ENCODE measurements around the gene CCT6B.

DNA sequence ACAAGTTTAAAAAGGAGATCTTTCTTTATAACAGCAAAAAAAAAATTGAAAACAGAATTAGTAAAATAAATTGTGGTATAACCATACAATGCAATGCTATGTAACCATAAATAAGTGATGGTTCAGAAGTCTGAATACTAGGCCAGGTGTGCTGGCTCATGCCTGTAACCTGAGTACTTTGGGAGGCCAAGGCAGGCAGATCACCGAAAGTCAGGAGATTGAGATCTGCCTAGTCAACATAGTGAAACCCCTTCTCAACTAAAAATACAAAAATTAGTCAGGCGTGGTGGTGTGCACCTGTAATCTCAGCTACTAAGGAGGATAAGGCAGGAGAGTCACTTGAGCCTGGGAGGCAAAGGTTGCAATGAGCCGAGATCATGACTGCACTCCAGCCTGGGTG lies 34.6 kb downstream of the CCT6B start:
- TF ChIP-seq, protein P1, sequence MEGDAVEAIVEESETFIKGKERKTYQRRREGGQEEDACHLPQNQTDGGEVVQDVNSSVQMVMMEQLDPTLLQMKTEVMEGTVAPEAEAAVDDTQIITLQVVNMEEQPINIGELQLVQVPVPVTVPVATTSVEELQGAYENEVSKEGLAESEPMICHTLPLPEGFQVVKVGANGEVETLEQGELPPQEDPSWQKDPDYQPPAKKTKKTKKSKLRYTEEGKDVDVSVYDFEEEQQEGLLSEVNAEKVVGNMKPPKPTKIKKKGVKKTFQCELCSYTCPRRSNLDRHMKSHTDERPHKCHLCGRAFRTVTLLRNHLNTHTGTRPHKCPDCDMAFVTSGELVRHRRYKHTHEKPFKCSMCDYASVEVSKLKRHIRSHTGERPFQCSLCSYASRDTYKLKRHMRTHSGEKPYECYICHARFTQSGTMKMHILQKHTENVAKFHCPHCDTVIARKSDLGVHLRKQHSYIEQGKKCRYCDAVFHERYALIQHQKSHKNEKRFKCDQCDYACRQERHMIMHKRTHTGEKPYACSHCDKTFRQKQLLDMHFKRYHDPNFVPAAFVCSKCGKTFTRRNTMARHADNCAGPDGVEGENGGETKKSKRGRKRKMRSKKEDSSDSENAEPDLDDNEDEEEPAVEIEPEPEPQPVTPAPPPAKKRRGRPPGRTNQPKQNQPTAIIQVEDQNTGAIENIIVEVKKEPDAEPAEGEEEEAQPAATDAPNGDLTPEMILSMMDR (IDR thresholded peaks at IDR 0.05): no peak
- TF ChIP-seq POLR2A (IDR thresholded peaks at IDR 0.05): no peak
